Stimulated activated CD4-positive, alpha-beta T cell treated with anti-CD3 and anti-CD28 coated beads, Interleukin-1b, Interleukin-23, amount 100 ng/mL, for 24 hours (primary cell): Measurements from ENCODE around the gene SPARC.
"Not testable (repeated sequence)": the region's sequence is repeated elsewhere in the genome, so short reads cannot be mapped to it uniquely, and the experiment has no call there.

Experiments used
- DNase-seq, 4 experiments: peaks; one replicate each; pipeline ENCODE4 v3.0.0-alpha.2; 2020; ENCODE audit warnings: low read depth in 4 of 4, low spot score in 1 of 4

SPARC gene

DNA sequence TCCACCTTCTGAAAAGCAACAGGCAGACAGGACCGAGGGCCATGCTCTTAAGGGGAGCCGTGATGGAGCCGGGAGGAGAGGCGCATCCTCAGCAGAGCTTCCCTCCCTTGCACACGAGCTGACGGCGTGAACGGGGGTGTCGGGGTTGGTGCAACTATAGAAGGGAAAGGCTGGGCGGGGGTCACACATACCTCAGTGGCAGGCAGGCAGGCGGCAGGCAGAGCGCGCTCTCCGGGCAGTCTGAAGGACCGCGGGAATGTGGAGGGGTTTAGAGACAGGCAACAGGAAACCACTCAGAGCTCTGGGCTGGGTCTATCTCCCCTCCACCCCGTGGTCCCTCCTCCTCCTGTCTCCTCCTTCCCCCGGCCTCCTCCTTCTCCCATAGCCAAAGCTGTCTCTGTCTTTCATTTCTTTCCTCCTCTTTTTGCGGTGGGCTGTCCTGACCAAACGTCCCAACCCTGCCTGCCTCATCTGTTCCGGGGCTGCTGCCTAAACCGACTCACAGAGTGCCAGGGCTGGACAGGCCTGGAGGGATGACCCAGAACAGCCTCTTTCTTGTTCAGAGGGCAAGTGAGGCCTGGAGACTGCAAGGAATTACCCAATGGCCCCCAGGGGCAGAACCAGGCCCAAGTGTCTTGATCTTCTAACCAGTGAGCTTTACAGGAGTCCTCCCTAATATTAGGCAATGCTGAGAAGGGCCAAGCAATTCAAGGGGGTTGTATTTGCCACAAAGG, at the start of gene SPARC:
SPARC (minus strand) TSS at position 242 of the 734 bp plus-strand sequence. CDS start 10,727 bp downstream, outside the sequence.
- no peak for DNase-seq

- DNase-seq = no peak
Measured at GRCh38 chr5:151735646-151736045, 48.9 kb upstream of the SPARC start.

- DNase-seq = no peak
Measured at GRCh38 chr5:151734064-151734408, 47.3 kb upstream of the SPARC start.

GRCh38 chr5:151733358-151734063, 46.8 kb upstream of the SPARC start:
- no peak for DNase-seq

- DNase-seq = no peak
Measured at GRCh38 chr5:151730381-151730780, 43.7 kb upstream of the SPARC start.

GRCh38 chr5:151729597-151729996, 42.9 kb upstream of the SPARC start:
- not testable (repeated sequence) for DNase-seq

DNA sequence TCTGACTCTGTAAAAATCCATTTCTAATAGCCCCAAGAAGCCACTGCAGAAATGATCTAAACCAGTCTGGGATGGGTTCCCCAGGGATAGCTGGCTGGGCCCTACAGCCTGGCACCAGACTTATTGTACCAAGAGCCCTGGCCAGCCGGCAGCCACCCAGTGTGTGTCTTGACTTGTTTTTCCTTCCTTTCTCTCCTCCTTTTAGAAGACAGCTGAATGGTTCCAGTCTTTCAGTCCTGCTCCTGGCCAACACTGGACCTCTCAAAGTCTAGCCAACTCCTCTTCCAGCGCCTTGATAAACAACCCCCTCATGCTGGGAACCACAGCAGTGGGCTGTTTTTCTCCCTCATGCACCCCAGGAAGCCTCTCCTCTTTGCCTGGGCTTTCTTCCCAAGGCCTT, 37.6 kb upstream of the SPARC start:
- no peak for DNase-seq

GRCh38 chr5:151722546-151722945, 35.8 kb upstream of the SPARC start:
- no peak for DNase-seq

DNA sequence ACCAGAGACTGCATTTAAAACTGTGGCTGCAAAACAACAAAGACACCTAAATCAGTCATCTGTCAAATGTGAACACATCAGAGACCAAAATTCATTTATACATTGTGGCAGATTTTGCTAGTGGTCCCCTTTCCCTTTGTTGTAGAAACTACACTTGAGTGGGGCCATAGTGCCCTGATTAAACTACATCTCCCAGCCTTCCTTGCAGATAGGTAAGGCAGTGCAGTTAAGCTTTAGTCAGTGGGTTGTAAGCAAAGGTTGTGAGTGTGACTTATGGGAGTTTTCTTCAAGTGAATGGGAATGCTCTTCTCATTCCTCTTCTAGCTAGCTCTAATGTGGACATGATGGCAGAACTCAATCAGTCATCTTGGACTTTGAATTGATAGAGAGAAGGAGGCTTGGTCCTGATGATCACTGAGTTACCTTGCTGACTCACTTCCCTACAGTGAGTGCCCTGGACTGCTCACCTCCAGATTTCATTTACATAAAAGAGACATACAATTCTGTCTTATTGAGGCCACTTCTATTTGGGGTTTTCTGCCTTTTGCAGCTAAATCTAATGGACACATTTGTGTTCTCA, 35.2 kb upstream of the SPARC start:
- no peak for DNase-seq

- no peak for DNase-seq
Measured at GRCh38 chr5:151721087-151721646, 34.5 kb upstream of the SPARC start.

- DNase-seq = no peak
Measured at GRCh38 chr5:151720215-151720614, 33.5 kb upstream of the SPARC start.

- no peak for DNase-seq
Measured at GRCh38 chr5:151719228-151720000, 32.7 kb upstream of the SPARC start.

- no peak for DNase-seq
Measured at GRCh38 chr5:151718646-151719045, 31.9 kb upstream of the SPARC start.

- DNase-seq = no peak
Measured at GRCh38 chr5:151718153-151718552, 31.4 kb upstream of the SPARC start.

- no peak for DNase-seq
Measured at GRCh38 chr5:151717416-151717815, 30.7 kb upstream of the SPARC start.

- DNase-seq = no peak
Measured at GRCh38 chr5:151709109-151709735, 22.5 kb upstream of the SPARC start.

- DNase-seq = no peak
Measured at GRCh38 chr5:151708126-151708525, 21.4 kb upstream of the SPARC start.

- no peak for DNase-seq
Measured at GRCh38 chr5:151707567-151707966, 20.9 kb upstream of the SPARC start.

GRCh38 chr5:151706906-151707305, 20.2 kb upstream of the SPARC start:
- no peak for DNase-seq

- no peak for DNase-seq
Measured at GRCh38 chr5:151703780-151704179, 17.1 kb upstream of the SPARC start.

- no peak for DNase-seq
Measured at GRCh38 chr5:151703227-151703626, 16.5 kb upstream of the SPARC start.
